Endothelial cell of hepatic sinusoid (primary cell): ENCODE data around the gene NDUFAF8.

Source experiments
- in situ Hi-C: cut with HindIII; loops from 2 replicates; pipeline ENCODE4 v1.10.0; 2017; ENCODE audit warnings: low sequenced_read_pairs

NDUFAF8 gene

DNA sequence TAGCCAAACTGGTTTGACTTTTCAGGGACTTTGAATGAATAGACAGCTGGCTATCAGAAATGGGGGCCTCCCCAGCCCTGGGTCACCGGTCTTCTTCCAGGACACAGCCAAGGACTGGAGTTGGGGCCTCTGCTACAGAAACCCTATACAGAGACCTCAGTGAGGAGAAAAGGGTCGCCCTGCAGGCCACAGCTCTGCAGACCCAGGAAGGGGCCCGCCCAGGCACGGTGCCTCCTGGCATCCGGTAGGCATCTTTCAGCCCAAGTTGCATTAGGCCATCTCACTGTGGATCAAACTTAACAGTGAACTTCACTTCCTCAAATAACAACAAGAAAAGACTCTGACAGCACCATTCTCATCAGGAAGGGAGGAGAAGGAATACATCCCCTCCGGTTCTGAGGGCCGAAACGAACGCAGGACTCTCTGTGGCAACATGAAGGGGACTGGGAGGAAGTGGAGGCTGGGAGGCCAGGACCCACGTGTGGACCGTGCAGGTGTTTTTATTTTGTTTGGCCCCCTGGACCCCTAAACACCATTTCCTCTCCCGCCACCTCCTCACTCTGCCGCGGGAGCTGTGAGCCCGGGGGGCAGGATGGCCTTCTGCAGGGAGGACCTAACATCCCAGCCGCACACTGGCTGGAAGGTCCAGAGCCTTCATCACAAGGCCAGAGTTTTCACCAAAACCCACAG is 48.8 kb downstream of the NDUFAF8 start:
- in situ Hi-C loops: loop anchor here (10.0 kb wide), 1 partner anchor 227 kb away; the partner anchor contains the start of gene ACTG1

DNA sequence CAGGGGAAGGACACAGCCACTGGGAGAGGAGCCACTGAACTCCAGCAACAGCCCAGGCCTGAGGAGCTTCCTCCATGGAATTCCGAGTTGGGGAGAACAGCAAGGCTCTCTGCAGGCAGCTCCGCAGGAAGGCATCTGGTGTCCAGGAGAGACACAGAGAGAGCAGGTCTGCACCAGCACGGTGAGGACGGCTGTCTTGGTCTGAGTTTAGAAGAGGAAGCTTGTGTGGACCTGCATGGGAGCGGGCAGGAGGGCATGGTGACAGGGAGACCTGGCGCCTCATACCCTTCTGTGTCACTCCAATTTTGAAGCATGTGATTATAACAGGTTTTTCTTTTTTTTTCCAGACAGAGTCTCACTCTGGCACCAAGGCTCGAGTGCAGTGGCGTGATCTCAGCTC is 49.6 kb downstream of the NDUFAF8 start:
- in situ Hi-C loops: loop anchor here (10.0 kb wide), 1 partner anchor 226 kb away; the partner anchor contains the start of gene ACTG1

DNA sequence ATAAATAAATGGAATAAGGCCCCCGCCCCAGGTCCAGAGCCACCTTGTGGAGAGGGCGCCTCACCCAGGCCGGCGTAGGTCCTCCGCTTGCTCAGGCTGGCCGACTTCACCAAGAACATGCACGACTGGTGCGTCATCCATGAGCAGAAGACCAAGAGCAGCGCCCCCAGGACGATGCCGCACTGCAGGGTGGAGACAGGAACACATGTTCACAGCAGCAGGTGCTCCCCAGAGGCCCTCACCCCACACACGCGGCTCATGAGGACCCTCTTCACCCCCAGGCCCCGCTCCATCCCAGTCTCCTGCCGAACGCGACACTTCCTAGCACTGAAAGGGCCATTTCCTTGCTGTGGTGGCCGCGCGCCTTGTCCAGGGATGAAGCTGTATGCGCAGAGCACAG is 50.5 kb downstream of the NDUFAF8 start:
- in situ Hi-C loops: loop anchor here (10.0 kb wide), 1 partner anchor 225 kb away; the partner anchor contains the start of gene ACTG1

DNA sequence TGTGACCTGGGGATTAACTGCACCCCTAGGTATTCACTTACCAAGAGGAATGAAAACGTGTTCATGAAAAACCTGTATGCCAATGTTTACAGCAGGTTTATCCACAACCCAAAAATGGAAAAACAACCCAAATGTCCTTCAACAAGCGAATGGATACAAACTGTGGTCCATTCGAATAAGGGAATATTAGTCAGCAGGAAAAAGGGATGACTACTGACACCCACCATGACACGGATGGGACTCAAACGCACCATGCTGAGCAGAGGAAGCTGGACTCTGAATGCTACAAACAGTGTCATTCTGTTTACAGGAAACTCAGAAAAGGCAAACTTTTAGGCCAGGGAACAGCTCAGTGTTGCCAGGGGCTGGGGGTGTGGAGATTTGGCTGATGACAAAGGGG is 51.1 kb downstream of the NDUFAF8 start:
- in situ Hi-C loops: no loop called here
